Gastrocnemius medialis (tissue), 4 donors: ENCODE data around the gene IGF2BP2.

Source experiments
- POLR2A ChIP-seq, 2 donors: fragments of 450-650 bp; IDR thresholded peaks; one replicate each; pipeline ENCODE4 v1.6.1; 2017; ENCODE audit warnings: antibody characterized with exemption in 2 of 2, mild to moderate bottlenecking in 2 of 2, moderate library complexity in 2 of 2
- TF ChIP-seq, protein P1 (sequence below), 5 experiments: fragments of 450-650 bp in 3 of 5; fragments of 200-600 bp in 2 of 5; sonication (generic) in 2 of 5; IDR thresholded peaks in 4 of 5; conservative IDR thresholded peaks in 1 of 5; 1 replicate in 4 of 5; 2 replicates in 1 of 5; pipeline ENCODE4 v1.5.1; 2016 to 2019; ENCODE audit warnings: antibody characterized with exemption in 5 of 5, mild to moderate bottlenecking in 3 of 5, moderate library complexity in 3 of 5

DNA sequence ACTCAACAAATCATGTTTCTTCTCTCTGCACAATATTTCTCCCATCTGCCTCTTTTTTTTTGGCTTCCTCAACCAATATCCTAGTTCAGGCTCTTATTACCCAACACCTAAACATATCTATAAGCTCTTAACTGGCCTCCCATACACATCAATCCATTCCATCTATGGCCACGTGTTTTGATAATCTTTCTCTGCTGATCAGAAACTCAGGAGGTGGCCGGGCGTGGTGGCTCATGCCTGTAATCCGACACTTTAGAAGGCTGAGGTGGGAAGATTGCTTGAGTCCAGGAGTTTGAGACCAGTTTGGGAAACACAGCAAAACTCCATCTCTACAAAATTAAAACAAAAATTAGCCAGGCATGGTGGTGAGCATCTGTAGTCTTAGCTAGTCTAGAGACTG, 68.4 kb downstream of the IGF2BP2 start:
- TF ChIP-seq, protein P1, sequence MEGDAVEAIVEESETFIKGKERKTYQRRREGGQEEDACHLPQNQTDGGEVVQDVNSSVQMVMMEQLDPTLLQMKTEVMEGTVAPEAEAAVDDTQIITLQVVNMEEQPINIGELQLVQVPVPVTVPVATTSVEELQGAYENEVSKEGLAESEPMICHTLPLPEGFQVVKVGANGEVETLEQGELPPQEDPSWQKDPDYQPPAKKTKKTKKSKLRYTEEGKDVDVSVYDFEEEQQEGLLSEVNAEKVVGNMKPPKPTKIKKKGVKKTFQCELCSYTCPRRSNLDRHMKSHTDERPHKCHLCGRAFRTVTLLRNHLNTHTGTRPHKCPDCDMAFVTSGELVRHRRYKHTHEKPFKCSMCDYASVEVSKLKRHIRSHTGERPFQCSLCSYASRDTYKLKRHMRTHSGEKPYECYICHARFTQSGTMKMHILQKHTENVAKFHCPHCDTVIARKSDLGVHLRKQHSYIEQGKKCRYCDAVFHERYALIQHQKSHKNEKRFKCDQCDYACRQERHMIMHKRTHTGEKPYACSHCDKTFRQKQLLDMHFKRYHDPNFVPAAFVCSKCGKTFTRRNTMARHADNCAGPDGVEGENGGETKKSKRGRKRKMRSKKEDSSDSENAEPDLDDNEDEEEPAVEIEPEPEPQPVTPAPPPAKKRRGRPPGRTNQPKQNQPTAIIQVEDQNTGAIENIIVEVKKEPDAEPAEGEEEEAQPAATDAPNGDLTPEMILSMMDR (IDR thresholded peaks at IDR 0.05 in 4 of 5, conservative IDR thresholded peaks at IDR 0.05 in 1 of 5) = no peak
- TF ChIP-seq POLR2A (IDR thresholded peaks at IDR 0.05) = no peak
